K562 (cell line): ENCODE data around the gene IGF1R.

ENCODE experiments used
- CEBPB ChIP-seq: fragments of 450-650 bp; IDR thresholded peaks from 2 replicates; pipeline ENCODE4 v1.6.1; 2016; ENCODE audit warnings: missing genetic modification characterization, missing compliant biosample characterization
- NR3C1 ChIP-seq: sonication (generic); formaldehyde crosslinking; IDR thresholded peaks from 2 replicates; pipeline ENCODE4 v1.8.1; 2022; ENCODE audit warnings: missing genetic modification reagents
- POLR2AphosphoS5 ChIP-seq: IDR thresholded peaks from 2 replicates; pipeline ENCODE4 v1.6.1; 2011; ENCODE audit warnings: mild to moderate bottlenecking, low read depth, low read length, moderate library complexity; ENCODE audit not compliant: control insufficient read depth, insufficient read depth
- RFX5 ChIP-seq: IDR thresholded peaks from 2 replicates; pipeline ENCODE4 v1.6.1; 2011; ENCODE audit warnings: low read depth, mild to moderate bottlenecking, improper control_type of control experiment, low read length
- ZNF263 ChIP-seq: sonication (generic); formaldehyde crosslinking; IDR thresholded peaks from 2 replicates; pipeline ENCODE4 v1.8.0; 2022; ENCODE audit warnings: mild to moderate bottlenecking, missing genetic modification reagents, borderline replicate concordance
- TF ChIP-seq, protein P1 (sequence below), 3 experiments: IDR thresholded peaks in 2 of 3; conservative IDR thresholded peaks in 1 of 3; 2 replicates each; pipeline ENCODE4 v1.5.1; 2011 to 2012; ENCODE audit warnings: low read length in 3 of 3, mild to moderate bottlenecking in 3 of 3, control low read depth in 2 of 3, improper control_type of control experiment in 1 of 3, inconsistent platforms in 1 of 3, low read depth in 1 of 3, mixed read lengths in 1 of 3, moderate library complexity in 1 of 3; ENCODE audit not compliant: insufficient read depth in 2 of 3
- TF ChIP-seq, protein P2 (sequence below): sonication (generic); formaldehyde crosslinking; IDR thresholded peaks from 2 replicates; pipeline ENCODE4 v1.8.1; 2023; ENCODE audit warnings: mild to moderate bottlenecking, missing genetic modification reagents

DNA sequence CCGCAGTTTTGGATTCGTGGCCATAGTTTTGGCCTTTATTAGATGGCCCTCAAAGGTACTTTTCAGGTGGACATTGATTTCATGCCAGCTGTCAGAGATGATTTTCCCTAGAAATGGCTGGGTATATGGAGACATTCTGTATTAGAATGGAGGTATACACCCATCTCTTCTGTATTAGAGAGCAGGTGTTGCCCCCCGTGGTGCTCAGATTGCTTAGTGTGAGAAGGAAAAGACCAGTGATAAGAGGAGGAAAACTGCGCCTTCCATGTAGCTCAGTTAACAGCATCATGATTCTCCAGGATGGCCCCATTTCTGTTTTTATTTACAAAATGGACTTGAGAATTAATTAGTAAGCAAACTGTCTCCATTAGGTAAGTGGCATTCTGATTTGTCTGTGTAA, 145.9 kb downstream of the IGF1R start:
- TF ChIP-seq NR3C1 (no peak), CEBPB (no peak), POLR2AphosphoS5 (no peak), RFX5 (no peak), ZNF263 (no peak)
- TF ChIP-seq, protein P1, sequence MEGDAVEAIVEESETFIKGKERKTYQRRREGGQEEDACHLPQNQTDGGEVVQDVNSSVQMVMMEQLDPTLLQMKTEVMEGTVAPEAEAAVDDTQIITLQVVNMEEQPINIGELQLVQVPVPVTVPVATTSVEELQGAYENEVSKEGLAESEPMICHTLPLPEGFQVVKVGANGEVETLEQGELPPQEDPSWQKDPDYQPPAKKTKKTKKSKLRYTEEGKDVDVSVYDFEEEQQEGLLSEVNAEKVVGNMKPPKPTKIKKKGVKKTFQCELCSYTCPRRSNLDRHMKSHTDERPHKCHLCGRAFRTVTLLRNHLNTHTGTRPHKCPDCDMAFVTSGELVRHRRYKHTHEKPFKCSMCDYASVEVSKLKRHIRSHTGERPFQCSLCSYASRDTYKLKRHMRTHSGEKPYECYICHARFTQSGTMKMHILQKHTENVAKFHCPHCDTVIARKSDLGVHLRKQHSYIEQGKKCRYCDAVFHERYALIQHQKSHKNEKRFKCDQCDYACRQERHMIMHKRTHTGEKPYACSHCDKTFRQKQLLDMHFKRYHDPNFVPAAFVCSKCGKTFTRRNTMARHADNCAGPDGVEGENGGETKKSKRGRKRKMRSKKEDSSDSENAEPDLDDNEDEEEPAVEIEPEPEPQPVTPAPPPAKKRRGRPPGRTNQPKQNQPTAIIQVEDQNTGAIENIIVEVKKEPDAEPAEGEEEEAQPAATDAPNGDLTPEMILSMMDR (IDR thresholded peaks at IDR 0.05 in 2 of 3, conservative IDR thresholded peaks at IDR 0.05 in 1 of 3; ENCODE audit: insufficient read depth in 2 of 3, low read depth in 1 of 3, low read length in 3 of 3), result no peak
- TF ChIP-seq, protein P2, sequence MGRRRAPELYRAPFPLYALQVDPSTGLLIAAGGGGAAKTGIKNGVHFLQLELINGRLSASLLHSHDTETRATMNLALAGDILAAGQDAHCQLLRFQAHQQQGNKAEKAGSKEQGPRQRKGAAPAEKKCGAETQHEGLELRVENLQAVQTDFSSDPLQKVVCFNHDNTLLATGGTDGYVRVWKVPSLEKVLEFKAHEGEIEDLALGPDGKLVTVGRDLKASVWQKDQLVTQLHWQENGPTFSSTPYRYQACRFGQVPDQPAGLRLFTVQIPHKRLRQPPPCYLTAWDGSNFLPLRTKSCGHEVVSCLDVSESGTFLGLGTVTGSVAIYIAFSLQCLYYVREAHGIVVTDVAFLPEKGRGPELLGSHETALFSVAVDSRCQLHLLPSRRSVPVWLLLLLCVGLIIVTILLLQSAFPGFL (CRISPR knock-in tag), result no peak
